OCI-LY7 (cell line): ENCODE results near the gene KCNK15. TPM values are rescaled to one million over a fixed set of nuclear protein-coding genes. Genes with fewer than 3 reads are reported as not detected.

Experiments
- BruUV-seq: library from RNA; stranded (reverse); fragments of 400-500 nt; replicated peaks from 2 replicates; lab custom pipeline; 2021; lab: Mats Ljungman, UMichigan
- CTCF ChIA-PET: fragments of 300-600 bp; sonication (Branson Sonifier 250); formaldehyde crosslinking; loops from one replicate; lab custom pipeline; 2022; ENCODE audit warnings: antibody characterized with exemption; ENCODE audit not compliant: unreplicated experiment; lab: Charles Lee
- POLR2A ChIA-PET: fragments of 300-600 bp; sonication (Branson Sonifier 250); formaldehyde crosslinking; loops from one replicate; lab custom pipeline; 2022; ENCODE audit warnings: antibody characterized with exemption; lab: Charles Lee
- DNase-seq: peaks from one replicate; pipeline ENCODE4 v3.0.0-alpha.2; 2015; ENCODE audit warnings: low spot score
- H2AFZ ChIP-seq: fragments of 200-600 bp; sonication (generic), shearing (Covaris generic); 2 replicates; pipeline ENCODE4 v1.6.1; 2014; ENCODE audit warnings: mild to moderate bottlenecking, antibody characterized with exemption, low read length, moderate library complexity
- H3K27ac ChIP-seq: fragments of 200-600 bp; sonication (generic); 2 replicates; pipeline ENCODE4 v1.5.1; 2014; ENCODE audit warnings: mixed run types, low read depth, mild to moderate bottlenecking, moderate library complexity, low read length, inconsistent platforms; ENCODE audit not compliant: poor library complexity, severe bottlenecking
- H3K36me3 ChIP-seq: fragments of 200-600 bp; sonication (generic); 2 replicates; pipeline ENCODE4 v1.6.1; 2014; ENCODE audit warnings: mild to moderate bottlenecking, antibody characterized with exemption, low read length, moderate library complexity, mixed read lengths; ENCODE audit not compliant: insufficient read depth
- H3K4me1 ChIP-seq: fragments of 200-600 bp; sonication (generic); 2 replicates; pipeline ENCODE4 v1.5.1; 2014; ENCODE audit warnings: mild to moderate bottlenecking, low read length; ENCODE audit not compliant: insufficient read depth, poor library complexity, severe bottlenecking
- H3K4me2 ChIP-seq: fragments of 200-600 bp; sonication (generic); 2 replicates; pipeline ENCODE4 v1.6.1; 2014; ENCODE audit warnings: mild to moderate bottlenecking, low read length
- H3K4me3 ChIP-seq: fragments of 200-600 bp; sonication (generic); 2 replicates; pipeline ENCODE4 v1.5.1; 2014; ENCODE audit warnings: mild to moderate bottlenecking, low read depth, low read length; ENCODE audit not compliant: poor library complexity, severe bottlenecking
- H3K79me2 ChIP-seq: fragments of 200-600 bp; sonication (generic); 2 replicates; pipeline ENCODE4 v1.6.1; 2016; ENCODE audit warnings: low read depth, mild to moderate bottlenecking, low read length, moderate library complexity, mixed read lengths; ENCODE audit not compliant: insufficient read depth
- H3K9me2 ChIP-seq: fragments of 200-600 bp; sonication (generic); 2 replicates; pipeline ENCODE4 v1.6.1; 2016; ENCODE audit warnings: mild to moderate bottlenecking, low read length, mixed read lengths; ENCODE audit not compliant: insufficient read depth
- H3K9me3 ChIP-seq: fragments of 200-600 bp; sonication (generic); 2 replicates; pipeline ENCODE4 v1.6.1; 2014; ENCODE audit warnings: mild to moderate bottlenecking, mixed run types, low read length, mixed read lengths
- H4K20me1 ChIP-seq: fragments of 200-600 bp; sonication (generic); 2 replicates; pipeline ENCODE4 v1.6.1; 2014; ENCODE audit warnings: mild to moderate bottlenecking, antibody characterized with exemption, low read length, moderate library complexity, mixed read lengths; ENCODE audit not compliant: insufficient read depth
- CTCF ChIP-seq: fragments of 200-600 bp; sonication (generic); conservative IDR thresholded peaks from 2 replicates; pipeline ENCODE4 v1.5.1; 2014; ENCODE audit warnings: mild to moderate bottlenecking, antibody characterized with exemption, low read length, moderate library complexity, mixed read lengths
- EZH2phosphoT487 ChIP-seq: fragments of 200-600 bp; sonication (generic); IDR thresholded peaks from 2 replicates; pipeline ENCODE4 v1.6.1; 2018; ENCODE audit warnings: low read depth, borderline replicate concordance, mild to moderate bottlenecking, mixed run types, antibody characterized with exemption, low read length, moderate library complexity, mixed read lengths
- intact Hi-C: fragments of 100-400 bp; cut with micrococcal nuclease; formaldehyde crosslinking; loops from one replicate; pipeline ENCODE4 v1.10.0; 2022; ENCODE audit not compliant: unreplicated experiment
- total RNA-seq, 2 experiments: library from RNA; depleted of rRNA in 1 of 2; stranded (reverse); fragments of >200 nt in 1 of 2; shearing (Covaris generic) in 1 of 2; gene quantifications; 2 replicates each; pipeline ENCODE4 v1.2.3, GENCODE V29; 2014 to 2022

The KCNK15 gene
- total RNA-seq, 2 experiments from 2014 or later: not detected

GRCh38 chr20:44720621-44720996 is 25.1 kb upstream of the KCNK15 start:
- no peak overlapping the region for H3K27ac ChIP-seq
- no peaks in the 10 kb centered on the region for H3K9me3 ChIP-seq
- TF ChIP-seq EZH2phosphoT487 (no peak), CTCF (no peak)
- H3K9me2 ChIP-seq: no peaks in the 10 kb centered on the region
- no TSS peak for BruUV-seq
- H3K4me1 ChIP-seq: no peaks in the 10 kb centered on the region
- intact Hi-C loops: no loop called here
- no peaks in the 10 kb centered on the region for H4K20me1 ChIP-seq
- no peak for DNase-seq
- H3K4me2 ChIP-seq: no peak overlapping the region
- ChIA-PET POLR2A (interaction anchor here (0.7 kb wide), 1 partner anchor 30 kb away, joined by 5 read pairs; no protein-coding TSS in a partner anchor), CTCF (no interaction called here)
- no peak overlapping the region for H3K4me3 ChIP-seq
- H3K36me3 ChIP-seq: no peaks in the 10 kb centered on the region
- no peak overlapping the region for H2AFZ ChIP-seq
- no peaks in the 10 kb centered on the region for H3K79me2 ChIP-seq

- Histone ChIP-seq H3K9me2 (no peaks in the 10 kb centered on the region), H3K36me3 (no peaks in the 10 kb centered on the region), H3K4me1 (no peaks in the 10 kb centered on the region), H4K20me1 (no peaks in the 10 kb centered on the region), H3K9me3 (no peaks in the 10 kb centered on the region), H3K4me2 (no peak overlapping the region), H3K79me2 (no peaks in the 10 kb centered on the region), H3K27ac (no peak overlapping the region), H3K4me3 (no peak overlapping the region), H2AFZ (no peak overlapping the region)
- intact Hi-C loops: no loop called here
- POLR2A ChIA-PET: interaction anchor here (0.6 to 0.7 kb wide), 2 partner anchors 31 to 401 kb away, joined by 3 to 5 read pairs; no protein-coding TSS in a partner anchor
- no TSS peak for BruUV-seq
- TF ChIP-seq EZH2phosphoT487: no peak
- CTCF ChIA-PET: no interaction called here
- DNase-seq: no peak
Observed at GRCh38 chr20:44720997-44721784, 24.5 kb upstream of the KCNK15 start.

- DNase-seq: no peak
- Histone ChIP-seq H3K36me3 (no peaks in the 10 kb centered on the region), H3K27ac (no peak overlapping the region), H3K4me1 (no peaks in the 10 kb centered on the region), H3K9me3 (no peaks in the 10 kb centered on the region), H3K4me2 (no peak overlapping the region), H4K20me1 (no peaks in the 10 kb centered on the region), H3K79me2 (no peaks in the 10 kb centered on the region), H3K4me3 (no peak overlapping the region), H2AFZ (no peak overlapping the region), H3K9me2 (no peaks in the 10 kb centered on the region)
- no peak for TF ChIP-seq EZH2phosphoT487
- TF ChIP-seq CTCF: no peak
- ChIA-PET POLR2A (interaction anchor here (0.6 kb wide), 1 partner anchor 401 kb away, joined by 3 read pairs; no protein-coding TSS in a partner anchor), CTCF (no interaction called here)
- BruUV-seq: no TSS peak
- intact Hi-C loops: no loop called here
Observed at GRCh38 chr20:44721785-44722054, 23.9 kb upstream of the KCNK15 start.
